MM.1S (cell line): ENCODE results near the gene ANKRD27.
"Not testable (repeated sequence)": the region's sequence is repeated elsewhere in the genome, so short reads cannot be mapped to it uniquely, and the experiment has no call there.

ENCODE experiments used
- DNase-seq: peaks from one replicate; pipeline ENCODE4 v3.0.0-alpha.2; 2015
- H2AFZ ChIP-seq: fragments of 300-600 bp; sonication (generic); 2 replicates; pipeline ENCODE4 v1.6.0; 2016; ENCODE audit warnings: antibody characterized with exemption, low read length
- H3F3A ChIP-seq: fragments of 300-600 bp; sonication (generic); 2 replicates; pipeline ENCODE4 v1.6.1; 2016; ENCODE audit warnings: mild to moderate bottlenecking, antibody characterized with exemption, low read length, moderate library complexity, mixed read lengths; ENCODE audit not compliant: insufficient read depth
- H3K27ac ChIP-seq: fragments of 300-600 bp; sonication (generic); 2 replicates; pipeline ENCODE4 v1.5.1; 2016; ENCODE audit warnings: mild to moderate bottlenecking, low read length
- H3K27me3 ChIP-seq: fragments of 300-600 bp; sonication (generic); replicated peaks from 2 replicates; pipeline ENCODE4 v1.6.0; 2016; ENCODE audit warnings: low read length; ENCODE audit not compliant: insufficient read depth
- H3K36me3 ChIP-seq: fragments of 300-600 bp; sonication (generic); replicated peaks from 2 replicates; pipeline ENCODE4 v1.6.1; 2016; ENCODE audit warnings: mild to moderate bottlenecking, low read length, mixed read lengths; ENCODE audit not compliant: insufficient read depth
- H3K4me1 ChIP-seq: fragments of 300-600 bp; sonication (generic); 2 replicates; pipeline ENCODE4 v1.6.1; 2016; ENCODE audit warnings: low read length, mixed read lengths
- H3K4me2 ChIP-seq: fragments of 300-600 bp; sonication (generic); 2 replicates; pipeline ENCODE4 v1.6.0; 2016; ENCODE audit warnings: low read depth, low read length
- H3K4me3 ChIP-seq: fragments of 300-600 bp; sonication (generic); 2 replicates; pipeline ENCODE4 v1.5.1; 2016; ENCODE audit warnings: low read length, mixed read lengths
- H3K79me2 ChIP-seq: fragments of 300-600 bp; sonication (generic); 2 replicates; pipeline ENCODE4 v1.6.1; 2016; ENCODE audit warnings: mixed run types, low read length, mixed read lengths
- H3K9ac ChIP-seq: fragments of 300-600 bp; sonication (generic); 2 replicates; pipeline ENCODE4 v1.6.1; 2016; ENCODE audit warnings: low read length, mixed read lengths
- H3K9me2 ChIP-seq: fragments of 300-600 bp; sonication (generic); replicated peaks from 2 replicates; pipeline ENCODE4 v1.6.1; 2016; ENCODE audit warnings: mild to moderate bottlenecking, low read length, mixed read lengths; ENCODE audit not compliant: insufficient read depth
- H3K9me3 ChIP-seq: fragments of 300-600 bp; sonication (generic); replicated peaks from 2 replicates; pipeline ENCODE4 v1.6.1; 2016; ENCODE audit warnings: mild to moderate bottlenecking, low read length, mixed read lengths; ENCODE audit not compliant: insufficient read depth
- H4K20me1 ChIP-seq: fragments of 300-600 bp; sonication (generic); 2 replicates; pipeline ENCODE4 v1.6.1; 2016; ENCODE audit warnings: mild to moderate bottlenecking, low read length, moderate library complexity, mixed read lengths; ENCODE audit not compliant: insufficient read depth
- CTCF ChIP-seq: fragments of 300-600 bp; sonication (generic); IDR thresholded peaks from 2 replicates; pipeline ENCODE4 v1.5.1; 2016; ENCODE audit warnings: antibody characterized with exemption, low read length, mixed read lengths
- EZH2 ChIP-seq: fragments of 300-600 bp; sonication (generic); optimal IDR thresholded peaks from 2 replicates; pipeline ENCODE3; 2017; ENCODE audit warnings: low read depth, mild to moderate bottlenecking, antibody characterized with exemption, low read length, mixed read lengths
- EZH2phosphoT487 ChIP-seq: fragments of 300-600 bp; sonication (generic); IDR thresholded peaks from 2 replicates; pipeline ENCODE4 v1.6.1; 2018; ENCODE audit warnings: antibody characterized with exemption, low read length

Gene ANKRD27

GRCh38 chr19:32711747-32712146 lies 36.8 kb upstream of the ANKRD27 start:
- no peak for DNase-seq
- no peak overlapping the region for H2AFZ ChIP-seq
- H3K9me2 ChIP-seq, result no peaks in the 10 kb centered on the region
- TF ChIP-seq EZH2 (no peak), EZH2phosphoT487 (no peak), CTCF (no peak)
- no peaks in the 10 kb centered on the region for H3K27me3 ChIP-seq
- no peak overlapping the region for H3K9ac ChIP-seq
- H3K9me3 ChIP-seq, result no peaks in the 10 kb centered on the region
- no peak overlapping the region for H3K27ac ChIP-seq
- H3K4me1 ChIP-seq, result no peaks in the 10 kb centered on the region
- H4K20me1 ChIP-seq, result no peaks in the 10 kb centered on the region
- no peaks in the 10 kb centered on the region for H3K36me3 ChIP-seq
- H3K4me3 ChIP-seq, result no peak overlapping the region
- peaks cover 6% of the 10 kb centered on the region; the same call in 1 of the 2 replicates for H3K79me2 ChIP-seq
- H3F3A ChIP-seq, result no peaks in the 10 kb centered on the region
- no peak overlapping the region for H3K4me2 ChIP-seq

- H3K27me3 ChIP-seq, result no peaks in the 10 kb centered on the region
- H3K9ac ChIP-seq, result no peak overlapping the region
- TF ChIP-seq EZH2phosphoT487 (no peak), CTCF (no peak), EZH2 (no peak)
- peaks cover 11% of the 10 kb centered on the region; the same call in 1 of the 2 replicates for H3K79me2 ChIP-seq
- no peak overlapping the region for H2AFZ ChIP-seq
- H3K9me2 ChIP-seq, result no peaks in the 10 kb centered on the region
- no peak overlapping the region for H3K4me3 ChIP-seq
- H3K36me3 ChIP-seq, result no peaks in the 10 kb centered on the region; the same call in 1 of the 2 replicates
- H3K4me2 ChIP-seq, result no peak overlapping the region
- H3K27ac ChIP-seq, result no peak overlapping the region
- H4K20me1 ChIP-seq, result no peaks in the 10 kb centered on the region
- H3K9me3 ChIP-seq, result no peaks in the 10 kb centered on the region
- H3K4me1 ChIP-seq, result no peaks in the 10 kb centered on the region
- DNase-seq, result no peak
- H3F3A ChIP-seq, result no peaks in the 10 kb centered on the region
Measured at GRCh38 chr19:32709032-32709431, 34.1 kb upstream of the ANKRD27 start.

- H3K4me3 ChIP-seq, result no peak overlapping the region
- H3K4me2 ChIP-seq, result no peak overlapping the region
- no peaks in the 10 kb centered on the region for H3K9me2 ChIP-seq
- no peaks in the 10 kb centered on the region; the same call in 1 of the 2 replicates for H3K36me3 ChIP-seq
- TF ChIP-seq EZH2phosphoT487 (no peak), CTCF (no peak), EZH2 (no peak)
- no peak overlapping the region for H3K9ac ChIP-seq
- H3K4me1 ChIP-seq, result no peaks in the 10 kb centered on the region
- no peak overlapping the region for H2AFZ ChIP-seq
- H4K20me1 ChIP-seq, result no peaks in the 10 kb centered on the region
- DNase-seq, result no peak
- H3K79me2 ChIP-seq, result peaks cover 11% of the 10 kb centered on the region; the same call in 1 of the 2 replicates
- H3K27ac ChIP-seq, result no peak overlapping the region
- H3K9me3 ChIP-seq, result no peaks in the 10 kb centered on the region
- H3K27me3 ChIP-seq, result no peaks in the 10 kb centered on the region
- H3F3A ChIP-seq, result no peaks in the 10 kb centered on the region
Measured at GRCh38 chr19:32708457-32708856, 33.5 kb upstream of the ANKRD27 start.

GRCh38 chr19:32704006-32704405 lies 29.0 kb upstream of the ANKRD27 start:
- not testable (repeated sequence) for H3K4me2 ChIP-seq, DNase-seq, H2AFZ ChIP-seq, H3F3A ChIP-seq, H3K9ac ChIP-seq, H3K4me3 ChIP-seq, H4K20me1 ChIP-seq, H3K36me3 ChIP-seq, H3K4me1 ChIP-seq, H3K27ac ChIP-seq, H3K9me3 ChIP-seq, H3K9me2 ChIP-seq, H3K27me3 ChIP-seq
- H3K79me2 ChIP-seq, result peaks cover 34% of the 10 kb centered on the region
